Nephron progenitor cell (in vitro differentiated cells): Measurements from ENCODE around the gene HS6ST2.

Experiments used
- DNase-seq: peaks from one replicate; pipeline ENCODE4 v3.0.0; 2021
- H3K27ac Mint-ChIP-seq: 2 replicates; pipeline ENCODE4 v1.8.0; 2021; ENCODE audit warnings: mild to moderate bottlenecking, moderate library complexity, mixed read lengths
- H3K27me3 Mint-ChIP-seq: 2 replicates; pipeline ENCODE4 v1.8.0; 2021; ENCODE audit warnings: mild to moderate bottlenecking, low read depth, mixed read lengths; ENCODE audit not compliant: poor library complexity
- H3K36me3 Mint-ChIP-seq: 2 replicates; pipeline ENCODE4 v1.8.0; 2021; ENCODE audit warnings: low read depth, mixed read lengths
- H3K4me1 Mint-ChIP-seq: 2 replicates; pipeline ENCODE4 v1.8.0; 2021; ENCODE audit warnings: mixed read lengths
- H3K4me3 Mint-ChIP-seq: 2 replicates; pipeline ENCODE4 v1.8.0; 2021; ENCODE audit warnings: mild to moderate bottlenecking, moderate library complexity, mixed read lengths
- H3K9me3 Mint-ChIP-seq: 2 replicates; pipeline ENCODE4 v1.8.0; 2021; ENCODE audit warnings: mild to moderate bottlenecking, moderate library complexity, mixed read lengths
- CTCF ChIP-seq: fragments of 200-600 bp; sonication (generic); IDR thresholded peaks from 2 replicates; pipeline ENCODE4 v1.5.0; 2021; ENCODE audit warnings: antibody characterized with exemption

HS6ST2 gene

GRCh38 chrX:132741689-132742088 is 216.7 kb downstream of the HS6ST2 start:
- Mint-ChIP-seq H3K27me3 (peaks cover 6% of the 10 kb centered on the region), H3K4me3 (no peak overlapping the region), H3K9me3 (no peaks in the 10 kb centered on the region), H3K27ac (peak overlapping the region; percentile 71), H3K4me1 (peaks cover 78% of the 10 kb centered on the region), H3K36me3 (no peaks in the 10 kb centered on the region)
- TF ChIP-seq CTCF: no peak
- DNase-seq: no peak

- no peak for DNase-seq
- peaks cover 78% of the 10 kb centered on the region for H3K4me1 Mint-ChIP-seq
Observed at GRCh38 chrX:132740316-132741123, 217.9 kb downstream of the HS6ST2 start.

GRCh38 chrX:132738951-132739350 is 219.5 kb downstream of the HS6ST2 start:
- H3K27ac Mint-ChIP-seq: no peak overlapping the region
- no peak overlapping the region for H3K4me3 Mint-ChIP-seq
- TF ChIP-seq CTCF: no peak
- H3K4me1 Mint-ChIP-seq: peaks cover 78% of the 10 kb centered on the region
- no peak for DNase-seq
- H3K9me3 Mint-ChIP-seq: no peaks in the 10 kb centered on the region
- H3K27me3 Mint-ChIP-seq: peaks cover 3% of the 10 kb centered on the region
- no peaks in the 10 kb centered on the region for H3K36me3 Mint-ChIP-seq

More at GRCh38 chrX:132740316-132741123, 217.9 kb downstream of the HS6ST2 start:
- Mint-ChIP-seq H3K27ac (no peak overlapping the region), H3K9me3 (no peaks in the 10 kb centered on the region), H3K4me3 (no peak overlapping the region), H3K27me3 (peaks cover 3% of the 10 kb centered on the region), H3K36me3 (no peaks in the 10 kb centered on the region)
- peak; percentile 85 for TF ChIP-seq CTCF

- H3K27me3 Mint-ChIP-seq: peaks cover 3% of the 10 kb centered on the region
- peaks cover 70% of the 10 kb centered on the region for H3K4me1 Mint-ChIP-seq
- H3K4me3 Mint-ChIP-seq: no peak overlapping the region
- no peak for DNase-seq
- H3K9me3 Mint-ChIP-seq: no peaks in the 10 kb centered on the region
- peak overlapping the region; percentile 62 for H3K27ac Mint-ChIP-seq
- no peak for TF ChIP-seq CTCF
- H3K36me3 Mint-ChIP-seq: no peaks in the 10 kb centered on the region
Observed at GRCh38 chrX:132737743-132738142, 220.7 kb downstream of the HS6ST2 start.

GRCh38 chrX:132732236-132732635 is 226.2 kb downstream of the HS6ST2 start:
- Mint-ChIP-seq H3K9me3 (no peaks in the 10 kb centered on the region), H3K4me3 (no peak overlapping the region), H3K4me1 (peaks cover 55% of the 10 kb centered on the region), H3K27ac (no peak overlapping the region), H3K36me3 (peaks cover 7% of the 10 kb centered on the region), H3K27me3 (no peaks in the 10 kb centered on the region)
- DNase-seq: no peak
- no peak for TF ChIP-seq CTCF

- H3K27ac Mint-ChIP-seq: no peak overlapping the region
- peaks cover 7% of the 10 kb centered on the region for H3K36me3 Mint-ChIP-seq
Observed at GRCh38 chrX:132730726-132731125, 227.7 kb downstream of the HS6ST2 start.

More at GRCh38 chrX:132730726-132731125, 227.7 kb downstream of the HS6ST2 start:
- peaks cover 47% of the 10 kb centered on the region for H3K4me1 Mint-ChIP-seq
- DNase-seq: no peak
- H3K27me3 Mint-ChIP-seq: no peaks in the 10 kb centered on the region
- H3K9me3 Mint-ChIP-seq: peaks cover 2% of the 10 kb centered on the region
- no peak for TF ChIP-seq CTCF
- H3K4me3 Mint-ChIP-seq: no peak overlapping the region
